ENCODE data around the gene ZNF658.
"Not testable (repeated sequence)": the region's sequence is repeated elsewhere in the genome, so short reads cannot be mapped to it uniquely, and the experiment has no call there.

- not testable (repeated sequence) for TF ChIP-seq CTCF (IDR thresholded peaks at IDR 0.05); POLR2A (IDR thresholded peaks at IDR 0.05); POLR2AphosphoS5 (IDR thresholded peaks at IDR 0.05; ENCODE audit: insufficient read depth in 1 of 2, low read depth in 1 of 2)
These were observed 35.8 kb downstream of the ZNF658 start for GRCh38 chr9:66936194-66936870.

All from vagina (tissue), 2 donors.